B cell (primary cell): ENCODE results near the gene CMIP. TPM values are rescaled to one million over a fixed set of nuclear protein-coding genes. Genes with fewer than 3 reads are reported as not detected.

ENCODE experiments used
- ATAC-seq: fragments of 200-7000 bp; cut with Tn5 transposase; one replicate; pipeline ENCODE4 v1.10.0; 2021; ENCODE audit warnings: low read depth, mild to moderate bottlenecking, moderate number of reproducible peaks, moderate library complexity
- CTCF ChIA-PET: fragments of 350-600 bp; sonication (Branson Sonifier 250); formaldehyde crosslinking; loops from one replicate; lab custom pipeline; 2021; ENCODE audit warnings: antibody characterized with exemption, inconsistent platforms; lab: Charles Lee
- POLR2A ChIA-PET: fragments of 350-600 bp; sonication (Branson Sonifier 250); formaldehyde crosslinking; loops from one replicate; lab custom pipeline; 2021; ENCODE audit warnings: antibody characterized with exemption; lab: Charles Lee
- DNase-seq: peaks from one replicate; pipeline ENCODE4 v3.0.0; 2013
- H2AFZ ChIP-seq: 2 replicates; pipeline ENCODE4 v1.6.1; 2012; ENCODE audit warnings: mild to moderate bottlenecking, low read depth, low read length; ENCODE audit not compliant: insufficient read depth, poor library complexity, severe bottlenecking
- H3K27ac ChIP-seq, 2 donors: 1 replicate in 1 of 2; 2 replicates in 1 of 2; pipeline ENCODE4 v1.5.1; 2012 to 2013; ENCODE audit warnings: low read length in 2 of 2, mild to moderate bottlenecking in 2 of 2, moderate library complexity in 1 of 2
- H3K27me3 ChIP-seq, 4 experiments: fragments of 200-600 bp in 1 of 4; sonication (generic) in 1 of 4; replicated peaks in 1 of 4; 1 replicate in 2 of 4; 2 replicates in 2 of 4; pipeline versions ENCODE4 v1.6.1 to v1.7.0; 2013 to 2016; ENCODE audit warnings: low read length in 3 of 4, mild to moderate bottlenecking in 2 of 4, mixed read lengths in 1 of 4, moderate library complexity in 1 of 4; ENCODE audit not compliant: insufficient read depth in 4 of 4, control insufficient read depth in 3 of 4; ENCODE audit errors: control extremely low read depth in 1 of 4
- H3K36me3 ChIP-seq, 2 experiments: replicated peaks in 1 of 2; 1 replicate in 1 of 2; 2 replicates in 1 of 2; pipeline versions ENCODE4 v1.6.1 to v1.7.1; 2013; ENCODE audit warnings: low read length in 1 of 2; ENCODE audit not compliant: insufficient read depth in 2 of 2, control insufficient read depth in 1 of 2; ENCODE audit errors: control extremely low read depth in 1 of 2, extremely low read depth in 1 of 2
- H3K4me1 ChIP-seq, 2 donors: fragments of 200-600 bp in 1 of 2; sonication (generic) in 1 of 2; 1 replicate in 1 of 2; 2 replicates in 1 of 2; pipeline versions ENCODE4 v1.5.1 to v1.6.1; 2013 to 2017; ENCODE audit warnings: low read length in 2 of 2; ENCODE audit not compliant: control insufficient read depth in 2 of 2, insufficient read depth in 2 of 2
- H3K4me2 ChIP-seq: replicated peaks from 2 replicates; pipeline ENCODE3; 2012; ENCODE audit warnings: mild to moderate bottlenecking, low read depth, low read length; ENCODE audit not compliant: poor library complexity, severe bottlenecking
- H3K4me3 ChIP-seq, 5 experiments: fragments of 200-600 bp in 1 of 5; sonication (generic) in 1 of 5; 1 replicate in 3 of 5; 2 replicates in 2 of 5; pipeline versions ENCODE4 v1.5.1 to v1.7.0; 2011 to 2016; ENCODE audit warnings: low read length in 4 of 5, mild to moderate bottlenecking in 4 of 5, low read depth in 2 of 5, control low read depth in 1 of 5, moderate library complexity in 1 of 5; ENCODE audit not compliant: insufficient read depth in 1 of 5; ENCODE audit errors: control extremely low read depth in 1 of 5, extremely low read depth in 1 of 5
- H3K79me2 ChIP-seq: fragments of 200-600 bp; sonication (generic); one replicate; pipeline ENCODE4 v1.6.0; 2016; ENCODE audit warnings: low read length; ENCODE audit not compliant: control insufficient read depth, insufficient read depth
- H3K9ac ChIP-seq: fragments of 200-600 bp; sonication (generic); 2 replicates; pipeline ENCODE4 v1.6.1; 2017; ENCODE audit warnings: mild to moderate bottlenecking, low read length, moderate library complexity
- H3K9me3 ChIP-seq, 3 donors: one replicate each; pipeline versions ENCODE4 v1.6.1 to v1.7.1; 2013; ENCODE audit warnings: low read length in 2 of 3; ENCODE audit not compliant: control insufficient read depth in 2 of 3, insufficient read depth in 1 of 3; ENCODE audit errors: control extremely low read depth in 1 of 3
- H4K20me1 ChIP-seq: 2 replicates; pipeline ENCODE4 v1.6.0; 2012; ENCODE audit warnings: mild to moderate bottlenecking, low read length; ENCODE audit not compliant: insufficient read depth, control insufficient read depth, poor library complexity, severe bottlenecking
- H3K27ac Mint-ChIP-seq: one replicate; pipeline ENCODE4 v1.8.0; 2021; ENCODE audit warnings: mixed read lengths
- H3K27me3 Mint-ChIP-seq: one replicate; pipeline ENCODE4 v1.8.0; 2021; ENCODE audit warnings: mixed read lengths
- H3K4me1 Mint-ChIP-seq: one replicate; pipeline ENCODE4 v1.8.0; 2021; ENCODE audit warnings: mixed read lengths
- H3K4me3 Mint-ChIP-seq: one replicate; pipeline ENCODE4 v1.8.0; 2021; ENCODE audit warnings: mixed read lengths
- H3K9me3 Mint-ChIP-seq: one replicate; pipeline ENCODE4 v1.8.0; 2022; ENCODE audit warnings: mixed read lengths; ENCODE audit not compliant: insufficient read depth
- EZH2 ChIP-seq: IDR thresholded peaks from 2 replicates; pipeline ENCODE4 v1.6.1; 2012; ENCODE audit warnings: borderline replicate concordance, low read depth, mild to moderate bottlenecking, moderate library complexity, low read length; ENCODE audit not compliant: insufficient read depth, poor library complexity, severe bottlenecking
- WGBS: methylation state at CpG from one replicate; pipeline ENCODE4 v1.1.5; 2013; ENCODE audit warnings: missing lambda C conversion rate; ENCODE audit not compliant: insufficient coverage; 5-methylcytosine and 5-hydroxymethylcytosine counted together
- intact Hi-C: fragments of 100-400 bp; cut with micrococcal nuclease; formaldehyde crosslinking; loops from one replicate; pipeline ENCODE4 v1.10.0; 2022
- polyA plus RNA-seq: library from polyadenylated mRNA; depleted of rRNA; stranded (reverse); fragments of >200 nt; gene quantifications from 2 replicates; pipeline ENCODE4 v1.2.3, GENCODE V29; 2012
- total RNA-seq, 2 donors: library from RNA; stranded (reverse); fragments of 120-200 nt in 1 of 2; gene quantifications; 1 replicate in 1 of 2; 2 replicates in 1 of 2; pipeline versions ENCODE4 v1.2.3 to v1.2.4, GENCODE V29; 2013 to 2022
- TF ChIP-seq, protein P1 (sequence below): fragments of 200-600 bp; IDR thresholded peaks from one replicate; pipeline ENCODE4 v1.8.0; 2022; ENCODE audit warnings: antibody characterized with exemption, mild to moderate bottlenecking

Gene CMIP
- total and polyA plus RNA-seq, 2 donors (not counting 1 experiment from before 2014, with no cell fraction given): 27.1 to 155 TPM

GRCh38 chr16:81485824-81486539 is 41.4 kb downstream of the CMIP start:
- Histone ChIP-seq H4K20me1 (peaks cover 29% of the 10 kb centered on the region), H3K4me1 (peaks cover 42 to 49% of the 10 kb centered on the region in 2 donors), H3K27ac (no peak overlapping the region), H3K79me2 (peaks cover 98% of the 10 kb centered on the region), H3K36me3 (peaks cover 0 to 6% of the 10 kb centered on the region in 2 experiments), H3K9ac (no peak overlapping the region), H3K27me3 (no peaks in the 10 kb centered on the region), H3K9me3 (peaks cover 0 to 9% (median 0%) of the 10 kb centered on the region in 3 donors), H3K4me2 (no peak overlapping the region), H2AFZ (no peak overlapping the region), H3K4me3 (no peak overlapping the region)
- ATAC-seq: no peak
- Mint-ChIP-seq H3K27ac (peak overlapping the region; percentile 41), H3K9me3 (no peaks in the 10 kb centered on the region), H3K4me1 (peaks cover 72% of the 10 kb centered on the region), H3K27me3 (no peaks in the 10 kb centered on the region), H3K4me3 (no peak overlapping the region)
- ChIA-PET CTCF (interaction anchor here (1.0 to 1.8 kb wide), 8 partner anchors 8 to 134 kb away, joined by 3 to 7 read pairs (median 6); no protein-coding TSS in a partner anchor), POLR2A (interaction anchor here (0.7 to 1.6 kb wide), 2 partner anchors 13 to 35 kb away, joined by 3 read pairs; no protein-coding TSS in a partner anchor)
- intact Hi-C loops: loop anchor here (10.0 kb wide), 1 partner anchor 679 kb away; no protein-coding TSS in a partner anchor
- whole genome bisulfite sequencing: 95% methylated on average over 20 of the region's 21 CpGs
- TF ChIP-seq EZH2: no peak
- TF ChIP-seq, protein P1, sequence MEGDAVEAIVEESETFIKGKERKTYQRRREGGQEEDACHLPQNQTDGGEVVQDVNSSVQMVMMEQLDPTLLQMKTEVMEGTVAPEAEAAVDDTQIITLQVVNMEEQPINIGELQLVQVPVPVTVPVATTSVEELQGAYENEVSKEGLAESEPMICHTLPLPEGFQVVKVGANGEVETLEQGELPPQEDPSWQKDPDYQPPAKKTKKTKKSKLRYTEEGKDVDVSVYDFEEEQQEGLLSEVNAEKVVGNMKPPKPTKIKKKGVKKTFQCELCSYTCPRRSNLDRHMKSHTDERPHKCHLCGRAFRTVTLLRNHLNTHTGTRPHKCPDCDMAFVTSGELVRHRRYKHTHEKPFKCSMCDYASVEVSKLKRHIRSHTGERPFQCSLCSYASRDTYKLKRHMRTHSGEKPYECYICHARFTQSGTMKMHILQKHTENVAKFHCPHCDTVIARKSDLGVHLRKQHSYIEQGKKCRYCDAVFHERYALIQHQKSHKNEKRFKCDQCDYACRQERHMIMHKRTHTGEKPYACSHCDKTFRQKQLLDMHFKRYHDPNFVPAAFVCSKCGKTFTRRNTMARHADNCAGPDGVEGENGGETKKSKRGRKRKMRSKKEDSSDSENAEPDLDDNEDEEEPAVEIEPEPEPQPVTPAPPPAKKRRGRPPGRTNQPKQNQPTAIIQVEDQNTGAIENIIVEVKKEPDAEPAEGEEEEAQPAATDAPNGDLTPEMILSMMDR: no peak
- no peak for DNase-seq
